HS-5 (cell line): ENCODE measurements around the gene PCDHB11.
"Not testable (repeated sequence)": the region's sequence is repeated elsewhere in the genome, so short reads cannot be mapped to it uniquely, and the experiment has no call there.

Experiments used
- DNase-seq: peaks from one replicate; pipeline ENCODE4 v3.0.0-alpha.2; 2012; ENCODE audit warnings: low read depth

Gene PCDHB11

DNA sequence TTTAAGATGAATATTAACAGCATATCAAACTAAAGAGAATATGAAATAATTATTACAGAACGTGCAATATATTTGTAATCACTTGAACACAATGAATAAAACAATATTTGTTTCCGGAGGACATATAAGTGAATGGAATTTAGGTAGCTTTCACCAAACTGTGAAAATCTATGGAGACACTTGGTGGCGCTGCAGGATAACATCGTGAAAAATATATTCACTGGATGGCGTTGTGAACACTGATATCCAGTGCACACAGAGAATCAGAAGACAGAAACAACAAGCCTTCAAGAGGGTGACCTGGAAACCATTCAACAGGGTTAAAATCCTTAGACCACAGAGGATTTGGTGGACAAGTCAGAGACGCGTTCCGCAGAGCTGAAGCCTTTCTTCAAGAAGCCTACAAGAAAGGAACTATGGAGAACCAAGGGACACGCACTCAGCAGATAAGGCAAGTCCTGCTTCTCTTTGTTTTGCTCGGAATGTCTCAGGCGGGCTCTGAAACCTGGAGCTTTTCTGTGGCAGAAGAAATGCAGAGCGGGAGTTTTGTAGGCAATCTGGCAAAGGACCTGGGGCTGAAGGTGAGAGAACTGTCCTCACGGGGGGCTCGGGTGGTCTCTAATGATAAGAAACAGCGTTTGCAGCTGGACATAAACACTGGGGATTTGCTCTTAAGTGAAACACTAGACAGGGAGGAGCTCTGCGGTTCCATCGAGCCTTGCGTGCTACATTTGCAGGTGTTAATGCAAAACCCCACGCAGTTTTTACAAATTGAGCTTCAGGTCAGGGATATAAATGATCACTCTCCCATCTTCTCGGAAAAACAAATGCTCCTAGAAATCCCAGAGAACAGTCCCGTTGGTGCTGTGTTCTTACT is at the start of gene PCDHB11:
Gene PCDHB11 (plus strand): TSS at position 269 of the 877 bp plus-strand sequence. CDS start 148 bp downstream, at position 417.
- DNase-seq: no peak

DNA sequence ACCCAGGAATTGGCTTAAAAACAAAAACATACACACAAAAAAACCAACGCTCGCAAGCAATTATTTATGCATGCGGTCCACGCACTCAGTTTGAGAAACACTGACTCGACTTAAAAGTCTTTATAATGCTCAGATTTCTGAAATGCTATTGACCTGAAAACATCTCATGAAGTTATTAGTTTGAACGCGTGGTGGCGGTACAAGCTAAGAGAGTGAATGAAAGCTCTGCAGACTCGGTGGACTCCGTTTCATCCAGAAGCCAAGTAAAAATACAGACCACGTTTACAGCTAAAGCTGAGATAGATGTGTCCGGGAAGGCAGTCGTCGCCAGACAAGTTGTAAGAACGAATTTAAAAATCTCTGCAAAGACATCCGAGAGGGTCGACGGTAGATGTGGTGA is 49.6 kb upstream of the PCDHB11 start, which contains the start of gene PCDHB6:
Gene PCDHB6 (plus strand): TSS at position 246 of the 400 bp plus-strand sequence. CDS start 201 bp downstream, outside the sequence.
- peak; percentile 23 for DNase-seq

DNA sequence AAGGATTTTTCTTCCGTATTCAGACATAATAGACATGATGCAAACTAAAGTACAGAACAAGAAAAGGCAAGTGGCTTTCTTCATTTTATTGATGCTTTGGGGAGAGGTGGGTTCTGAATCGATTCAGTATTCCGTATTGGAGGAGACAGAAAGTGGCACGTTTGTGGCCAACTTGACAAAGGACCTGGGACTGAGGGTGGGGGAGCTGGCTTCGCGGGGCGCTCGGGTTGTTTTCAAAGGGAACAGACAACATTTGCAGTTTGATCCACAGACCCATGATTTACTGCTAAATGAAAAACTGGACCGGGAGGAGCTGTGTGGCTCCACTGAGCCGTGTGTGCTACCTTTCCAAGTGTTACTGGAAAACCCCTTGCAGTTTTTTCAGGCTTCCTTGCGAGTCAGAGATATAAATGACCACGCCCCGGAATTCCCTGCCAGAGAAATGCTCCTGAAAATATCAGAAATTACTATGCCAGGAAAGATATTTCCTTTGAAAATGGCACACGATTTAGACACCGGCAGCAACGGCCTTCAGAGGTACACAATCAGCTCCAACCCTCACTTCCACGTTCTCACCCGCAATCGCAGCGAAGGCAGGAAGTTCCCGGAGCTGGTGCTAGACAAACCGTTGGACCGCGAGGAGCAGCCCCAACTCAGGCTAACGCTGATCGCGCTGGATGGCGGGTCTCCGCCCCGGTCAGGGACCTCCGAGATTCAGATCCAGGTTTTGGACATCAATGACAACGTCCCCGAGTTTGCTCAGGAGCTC is 49.0 kb upstream of the PCDHB11 start:
- DNase-seq: no peak

DNA sequence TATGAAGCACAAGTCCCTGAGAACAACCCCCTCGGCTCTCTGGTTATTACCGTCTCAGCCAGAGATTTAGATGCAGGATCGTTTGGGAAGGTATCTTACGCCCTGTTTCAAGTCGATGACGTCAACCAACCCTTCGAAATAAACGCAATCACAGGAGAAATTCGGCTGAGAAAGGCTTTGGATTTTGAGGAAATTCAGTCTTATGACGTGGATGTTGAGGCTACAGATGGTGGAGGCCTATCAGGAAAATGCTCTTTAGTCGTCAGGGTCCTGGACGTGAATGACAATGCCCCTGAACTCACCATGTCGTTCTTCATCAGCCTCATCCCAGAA is 48.5 kb upstream of the PCDHB11 start:
- no peak for DNase-seq

DNA sequence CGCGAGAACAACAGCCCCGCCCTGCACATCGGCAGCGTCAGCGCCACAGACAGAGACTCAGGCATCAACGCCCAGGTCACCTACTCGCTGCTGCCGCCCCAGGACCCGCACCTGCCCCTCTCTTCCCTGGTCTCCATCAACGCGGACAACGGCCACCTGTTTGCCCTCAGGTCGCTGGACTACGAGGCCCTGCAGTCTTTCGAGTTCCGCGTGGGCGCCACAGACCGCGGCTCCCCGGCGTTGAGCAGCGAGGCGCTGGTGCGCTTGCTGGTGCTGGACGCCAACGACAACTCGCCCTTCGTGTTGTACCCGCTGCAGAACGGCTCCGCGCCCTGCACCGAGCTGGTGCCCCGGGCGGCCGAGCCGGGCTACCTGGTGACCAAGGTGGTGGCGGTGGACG is 47.8 kb upstream of the PCDHB11 start:
- not testable (repeated sequence) for DNase-seq

DNA sequence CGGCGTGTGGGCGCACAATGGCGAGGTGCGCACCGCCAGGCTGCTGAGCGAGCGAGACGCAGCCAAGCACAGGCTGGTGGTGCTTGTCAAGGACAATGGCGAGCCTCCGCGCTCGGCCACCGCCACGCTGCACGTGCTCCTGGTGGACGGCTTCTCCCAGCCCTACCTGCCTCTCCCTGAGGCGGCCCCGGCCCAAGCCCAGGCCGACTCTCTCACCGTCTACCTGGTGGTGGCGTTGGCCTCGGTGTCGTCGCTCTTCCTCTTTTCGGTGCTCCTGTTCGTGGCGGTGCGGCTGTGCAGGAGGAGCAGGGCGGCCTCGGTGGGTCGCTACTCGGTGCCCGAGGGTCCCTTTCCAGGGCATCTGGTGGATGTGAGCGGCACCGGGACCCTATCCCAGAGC is 47.3 kb upstream of the PCDHB11 start:
- not testable (repeated sequence) for DNase-seq

DNA sequence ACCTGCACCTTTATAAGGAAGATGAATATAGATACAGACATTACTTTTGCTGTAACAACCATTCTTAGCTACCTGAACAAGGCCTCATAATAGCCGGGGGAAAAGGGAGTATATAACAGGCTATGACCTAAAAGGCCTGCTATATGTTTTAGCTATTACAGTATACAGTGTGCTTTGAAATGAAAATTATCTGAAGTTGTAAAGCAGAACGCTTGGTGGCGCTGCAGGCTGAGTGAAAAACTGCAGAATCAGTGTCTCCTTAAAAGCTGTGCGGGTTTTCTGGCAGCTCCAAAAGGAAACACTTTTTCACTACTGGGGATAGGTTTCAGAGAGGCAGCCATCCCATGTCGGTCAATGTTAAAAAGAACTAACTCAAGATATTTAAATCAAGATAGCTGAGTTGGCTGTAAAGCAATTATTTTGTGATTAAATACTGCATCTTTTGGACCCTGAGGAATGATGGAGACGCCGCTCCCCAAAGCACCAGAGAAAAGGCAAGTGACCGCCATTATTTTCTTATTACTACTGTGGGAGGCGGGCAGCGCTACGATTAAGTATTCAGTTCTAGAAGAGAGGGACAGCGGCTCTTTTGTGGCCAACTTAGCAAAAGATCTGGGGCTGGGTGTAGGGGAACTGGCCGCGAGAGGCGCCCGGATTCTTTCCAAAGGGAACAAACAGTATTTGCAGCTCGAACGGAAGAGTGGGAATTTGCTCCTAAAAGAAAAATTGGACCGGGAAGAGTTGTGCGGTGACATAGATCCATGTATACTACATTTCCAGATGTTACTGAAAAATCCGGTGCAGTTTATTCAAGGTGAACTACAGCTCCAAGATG is 43.7 kb upstream of the PCDHB11 start:
- DNase-seq: no peak

DNA sequence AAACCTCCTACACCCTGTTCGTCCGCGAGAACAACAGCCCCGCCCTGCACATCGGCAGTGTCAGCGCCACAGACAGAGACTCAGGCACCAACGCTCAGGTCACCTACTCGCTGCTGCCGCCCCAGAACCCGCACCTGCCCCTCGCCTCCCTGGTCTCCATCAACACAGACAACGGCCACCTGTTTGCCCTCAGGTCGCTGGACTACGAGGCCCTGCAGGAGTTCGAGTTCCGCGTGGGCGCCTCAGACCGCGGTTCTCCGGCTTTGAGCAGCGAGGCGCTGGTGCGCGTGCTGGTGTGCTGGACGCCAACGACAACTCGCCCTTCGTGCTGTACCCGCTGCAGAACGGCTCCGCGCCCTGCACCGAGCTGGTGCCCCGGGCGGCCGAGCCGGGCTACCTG is 42.1 kb upstream of the PCDHB11 start:
- DNase-seq: not testable (repeated sequence)

DNA sequence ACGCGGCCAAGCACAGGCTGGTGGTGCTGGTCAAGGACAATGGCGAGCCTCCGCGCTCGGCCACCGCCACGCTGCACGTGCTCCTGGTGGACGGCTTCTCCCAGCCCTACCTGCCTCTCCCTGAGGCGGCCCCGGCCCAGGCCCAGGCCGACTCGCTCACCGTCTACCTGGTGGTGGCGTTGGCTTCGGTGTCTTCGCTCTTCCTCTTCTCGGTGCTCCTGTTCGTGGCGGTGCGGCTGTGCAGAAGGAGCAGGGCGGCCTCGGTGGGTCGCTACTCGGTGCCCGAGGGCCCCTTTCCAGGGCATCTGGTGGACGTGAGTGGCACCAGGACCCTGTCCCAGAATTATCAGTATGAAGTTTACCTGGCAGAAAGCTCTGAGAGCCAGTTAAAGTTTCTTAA is 41.5 kb upstream of the PCDHB11 start:
- DNase-seq: not testable (repeated sequence)

DNA sequence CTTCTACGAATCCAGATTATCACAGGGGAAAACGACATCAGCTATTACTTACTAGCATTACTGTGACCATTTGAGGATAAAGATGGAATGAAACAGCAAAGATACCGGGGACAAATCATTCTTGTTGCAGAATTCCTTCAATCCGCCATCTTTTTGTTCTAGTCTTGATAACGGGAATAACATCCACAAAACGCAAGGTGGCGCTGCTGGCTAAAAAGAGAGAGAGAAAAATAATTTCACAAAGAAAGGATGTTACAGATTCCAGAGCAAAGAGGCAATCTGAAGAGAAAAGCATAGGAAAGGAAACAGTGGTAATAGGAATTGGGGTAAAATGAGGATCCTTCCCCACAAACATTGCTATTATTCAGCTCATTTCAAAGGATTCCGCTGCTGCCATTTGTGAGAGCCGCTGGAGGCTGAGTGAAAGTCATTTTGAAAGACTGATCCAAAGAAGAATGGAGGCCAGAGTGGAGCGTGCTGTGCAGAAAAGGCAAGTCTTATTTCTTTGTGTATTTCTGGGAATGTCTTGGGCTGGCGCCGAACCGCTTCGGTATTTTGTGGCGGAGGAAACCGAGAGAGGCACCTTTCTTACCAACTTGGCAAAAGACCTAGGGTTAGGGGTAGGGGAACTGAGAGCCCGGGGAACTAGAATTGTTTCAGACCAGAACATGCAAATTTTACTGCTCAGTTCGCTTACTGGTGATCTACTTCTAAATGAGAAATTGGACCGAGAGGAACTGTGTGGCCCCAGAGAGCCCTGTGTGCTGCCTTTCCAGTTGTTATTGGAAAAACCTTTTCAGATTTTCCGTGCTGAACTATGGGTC is 26.8 kb upstream of the PCDHB11 start, which contains the start of gene PCDHB7:
Gene PCDHB7 (plus strand): TSS at position 264 of the 824 bp plus-strand sequence. CDS start 192 bp downstream, at position 456.
- no peak for DNase-seq

DNA sequence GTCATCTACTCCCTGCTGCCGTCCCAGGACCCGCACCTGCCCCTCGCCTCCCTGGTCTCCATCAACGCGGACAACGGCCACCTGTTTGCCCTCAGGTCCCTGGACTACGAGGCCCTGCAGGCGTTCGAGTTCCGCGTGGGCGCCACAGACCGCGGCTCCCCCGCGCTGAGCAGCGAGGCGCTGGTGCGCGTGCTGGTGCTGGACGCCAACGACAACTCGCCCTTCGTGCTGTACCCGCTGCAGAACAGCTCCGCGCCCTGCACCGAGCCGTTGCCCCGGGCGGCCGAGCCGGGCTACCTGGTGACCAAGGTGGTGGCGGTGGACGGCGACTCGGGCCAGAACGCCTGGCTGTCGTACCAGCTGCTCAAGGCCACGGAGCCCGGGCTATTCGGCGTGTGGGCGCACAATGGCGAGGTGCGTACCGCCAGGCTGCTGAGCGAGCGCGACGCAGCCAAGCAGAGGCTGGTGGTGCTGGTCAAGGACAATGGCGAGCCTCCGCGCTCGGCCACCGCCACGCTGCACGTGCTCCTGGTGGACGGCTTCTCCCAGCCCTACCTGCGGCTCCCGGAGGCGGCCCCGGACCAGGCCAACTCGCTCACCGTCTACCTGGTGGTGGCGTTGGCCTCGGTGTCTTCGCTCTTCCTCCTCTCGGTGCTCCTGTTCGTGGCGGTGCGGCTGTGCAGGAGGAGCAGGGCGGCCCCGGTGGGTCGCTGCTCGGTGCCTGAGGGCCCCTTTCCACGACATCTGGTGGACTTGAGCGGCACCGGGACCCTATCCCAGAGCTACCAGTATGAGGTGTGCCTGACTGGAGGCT is 24.9 kb upstream of the PCDHB11 start:
- not testable (repeated sequence) for DNase-seq

DNA sequence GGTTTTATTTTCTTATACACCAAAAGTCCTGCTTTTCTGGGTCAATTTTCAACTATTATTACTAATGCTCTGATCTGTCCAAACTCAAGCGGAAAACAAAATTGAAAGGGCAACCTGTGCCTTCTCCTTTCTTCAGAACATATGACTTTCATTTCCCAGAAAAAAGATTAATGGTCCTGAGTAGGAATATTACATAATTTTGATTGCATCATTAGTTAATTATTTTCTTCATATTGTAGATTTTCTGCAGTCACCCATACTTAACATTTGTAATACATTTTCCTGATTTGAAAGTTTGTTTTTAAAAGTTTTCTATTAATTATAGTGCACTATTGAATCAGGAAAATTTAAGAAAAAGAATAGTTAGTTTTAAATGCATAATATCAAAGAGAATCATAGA is 23.5 kb upstream of the PCDHB11 start:
- no peak for DNase-seq

DNA sequence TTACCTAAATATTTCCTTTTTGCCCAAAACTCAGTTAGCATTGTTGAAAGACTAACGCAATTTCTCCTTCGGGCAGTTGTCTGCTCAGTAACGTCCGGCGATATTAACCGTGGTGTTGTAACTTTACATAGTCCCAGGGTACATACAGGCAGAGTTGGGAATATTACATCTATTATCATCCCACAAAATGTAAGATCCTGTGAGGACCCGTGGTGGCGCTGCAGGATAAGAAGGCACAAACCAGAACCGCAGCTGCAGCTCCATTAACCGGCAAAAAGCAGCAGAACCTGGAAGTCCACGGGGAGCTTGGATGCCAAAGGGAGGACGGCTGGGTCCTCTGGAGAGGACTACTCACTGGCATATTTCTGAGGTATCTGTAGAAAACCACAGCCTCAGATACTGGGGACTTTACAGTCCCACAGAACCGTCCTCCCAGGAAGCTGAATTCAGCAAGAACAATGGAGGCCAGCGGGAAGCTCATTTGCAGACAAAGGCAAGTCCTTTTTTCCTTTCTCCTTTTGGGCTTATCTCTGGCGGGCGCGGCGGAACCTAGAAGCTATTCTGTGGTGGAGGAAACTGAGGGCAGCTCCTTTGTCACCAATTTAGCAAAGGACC is 21.7 kb upstream of the PCDHB11 start, which contains the start of gene PCDHB8:
Gene PCDHB8 (plus strand): TSS at position 214 of the 615 bp plus-strand sequence. CDS start 245 bp downstream, at position 459.
- not testable (repeated sequence) for DNase-seq

DNA sequence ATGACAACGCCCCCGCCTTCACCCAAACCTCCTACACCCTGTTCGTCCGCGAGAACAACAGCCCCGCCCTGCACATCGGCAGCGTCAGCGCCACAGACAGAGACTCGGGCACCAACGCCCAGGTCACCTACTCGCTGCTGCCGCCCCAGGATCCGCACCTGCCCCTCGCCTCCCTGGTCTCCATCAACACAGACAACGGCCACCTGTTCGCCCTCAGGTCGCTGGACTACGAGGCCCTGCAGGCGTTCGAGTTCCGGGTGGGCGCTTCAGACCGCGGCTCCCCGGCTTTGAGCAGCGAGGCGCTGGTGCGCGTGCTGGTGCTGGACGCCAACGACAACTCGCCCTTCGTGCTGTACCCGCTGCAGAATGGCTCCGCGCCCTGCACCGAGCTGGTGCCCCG is 20.1 kb upstream of the PCDHB11 start:
- DNase-seq: not testable (repeated sequence)

DNA sequence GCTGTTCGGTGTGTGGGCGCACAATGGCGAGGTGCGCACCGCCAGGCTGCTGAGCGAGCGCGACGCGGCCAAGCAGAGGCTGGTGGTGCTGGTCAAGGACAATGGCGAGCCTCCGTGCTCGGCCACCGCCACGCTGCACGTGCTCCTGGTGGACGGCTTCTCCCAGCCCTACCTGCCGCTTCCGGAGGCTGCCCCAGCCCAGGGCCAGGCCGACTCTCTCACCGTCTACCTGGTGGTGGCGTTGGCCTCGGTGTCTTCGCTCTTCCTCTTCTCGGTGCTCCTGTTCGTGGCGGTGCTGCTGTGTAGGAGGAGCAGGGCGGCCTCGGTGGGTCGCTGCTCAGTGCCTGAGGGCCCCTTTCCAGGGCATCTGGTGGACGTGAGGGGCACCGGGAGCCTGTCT is 19.6 kb upstream of the PCDHB11 start:
- not testable (repeated sequence) for DNase-seq

DNA sequence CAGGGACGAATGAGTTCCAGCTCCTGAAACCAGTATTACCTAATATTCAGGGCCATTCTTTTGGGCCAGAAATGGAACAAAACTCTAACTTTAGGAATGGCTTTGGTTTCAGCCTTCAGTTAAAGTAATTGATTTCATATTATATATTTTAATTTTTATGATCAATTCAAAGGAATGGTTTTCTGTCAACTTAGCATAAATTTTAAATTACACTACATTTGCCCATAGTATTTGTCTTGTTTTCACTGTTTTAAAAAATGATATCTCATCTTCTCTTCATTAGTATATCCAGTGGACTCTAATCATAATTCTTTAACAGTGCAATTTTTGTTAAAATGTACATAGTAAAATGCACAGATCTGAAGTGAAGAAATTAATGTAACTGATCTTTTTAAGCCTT is 19.1 kb upstream of the PCDHB11 start:
- no peak for DNase-seq

DNA sequence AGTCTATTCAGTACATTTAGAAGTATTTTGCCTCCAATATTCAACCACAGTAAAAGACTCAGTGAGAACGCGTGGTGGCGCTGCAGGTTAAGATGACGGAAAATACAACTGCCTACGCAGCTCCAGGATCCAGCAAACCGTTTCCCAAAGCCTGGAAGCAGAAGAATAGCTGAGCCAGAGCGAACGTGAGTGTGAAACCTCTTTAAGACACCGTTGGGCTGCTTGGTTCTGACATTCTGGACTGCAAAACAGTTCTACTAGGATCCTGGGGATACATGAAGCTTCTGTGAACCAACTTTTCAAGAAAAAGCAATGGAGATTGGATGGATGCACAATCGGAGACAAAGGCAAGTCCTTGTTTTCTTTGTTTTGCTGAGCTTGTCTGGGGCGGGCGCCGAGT is 17.2 kb upstream of the PCDHB11 start, which contains the start of gene PCDHB16:
Gene PCDHB16 (plus strand): TSS at position 140 of the 400 bp plus-strand sequence. CDS start 173 bp downstream, at position 313.
- no peak for DNase-seq

DNA sequence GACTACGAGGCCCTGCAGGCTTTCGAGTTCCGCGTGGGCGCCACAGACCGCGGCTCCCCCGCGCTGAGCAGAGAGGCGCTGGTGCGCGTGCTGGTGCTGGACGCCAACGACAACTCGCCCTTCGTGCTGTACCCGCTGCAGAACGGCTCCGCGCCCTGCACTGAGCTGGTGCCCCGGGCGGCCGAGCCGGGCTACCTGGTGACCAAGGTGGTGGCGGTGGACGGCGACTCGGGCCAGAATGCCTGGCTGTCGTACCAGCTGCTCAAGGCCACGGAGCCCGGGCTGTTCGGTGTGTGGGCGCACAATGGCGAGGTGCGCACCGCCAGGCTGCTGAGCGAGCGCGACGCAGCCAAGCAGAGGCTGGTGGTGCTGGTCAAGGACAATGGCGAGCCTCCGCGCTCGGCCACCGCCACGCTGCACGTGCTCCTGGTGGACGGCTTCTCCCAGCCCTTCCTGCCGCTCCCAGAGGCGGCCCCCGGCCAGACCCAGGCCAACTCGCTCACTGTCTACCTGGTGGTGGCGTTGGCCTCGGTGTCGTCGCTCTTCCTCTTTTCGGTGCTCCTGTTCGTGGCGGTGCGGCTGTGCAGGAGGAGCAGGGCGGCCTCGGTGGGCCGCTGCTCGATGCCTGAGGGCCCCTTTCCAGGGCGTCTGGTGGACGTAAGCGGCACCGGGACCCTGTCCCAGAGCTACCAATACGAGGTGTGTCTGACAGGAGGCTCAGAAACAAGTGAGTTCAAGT is 15.1 kb upstream of the PCDHB11 start:
- DNase-seq: not testable (repeated sequence)
